Kidney epithelial cell (primary cell): ENCODE results near the gene C18orf63. TPM values are rescaled to one million over a fixed set of nuclear protein-coding genes. Genes with fewer than 3 reads are reported as not detected.

Experiments used
- DNase-seq: peaks from one replicate; pipeline ENCODE4 v3.0.0-alpha.2; 2010; ENCODE audit warnings: low read depth
- H3K27me3 ChIP-seq: 2 replicates; pipeline ENCODE4 v1.6.0; 2011; ENCODE audit warnings: low read length; ENCODE audit not compliant: control insufficient read depth, insufficient read depth
- H3K36me3 ChIP-seq: 2 replicates; pipeline ENCODE4 v1.5.1; 2011; ENCODE audit warnings: low read length; ENCODE audit not compliant: control insufficient read depth, insufficient read depth
- H3K4me3 ChIP-seq: 2 replicates; pipeline ENCODE4 v1.5.1; 2011; ENCODE audit warnings: low read depth, mild to moderate bottlenecking, control low read depth, low read length
- CTCF ChIP-seq: IDR thresholded peaks from 2 replicates; pipeline ENCODE4 v1.5.1; 2011; ENCODE audit warnings: mild to moderate bottlenecking, moderate library complexity, low read length, control low read depth, inconsistent platforms; ENCODE audit not compliant: insufficient read depth, poor library complexity, severe bottlenecking
- total RNA-seq: library from RNA; depleted of rRNA; stranded (reverse); fragments of >200 nt; gene quantifications from 2 replicates; pipeline ENCODE4 v1.2.3, GENCODE V29; 2015

The C18orf63 gene
- total RNA-seq, 1 donor from 2014 or later: not detected

DNA sequence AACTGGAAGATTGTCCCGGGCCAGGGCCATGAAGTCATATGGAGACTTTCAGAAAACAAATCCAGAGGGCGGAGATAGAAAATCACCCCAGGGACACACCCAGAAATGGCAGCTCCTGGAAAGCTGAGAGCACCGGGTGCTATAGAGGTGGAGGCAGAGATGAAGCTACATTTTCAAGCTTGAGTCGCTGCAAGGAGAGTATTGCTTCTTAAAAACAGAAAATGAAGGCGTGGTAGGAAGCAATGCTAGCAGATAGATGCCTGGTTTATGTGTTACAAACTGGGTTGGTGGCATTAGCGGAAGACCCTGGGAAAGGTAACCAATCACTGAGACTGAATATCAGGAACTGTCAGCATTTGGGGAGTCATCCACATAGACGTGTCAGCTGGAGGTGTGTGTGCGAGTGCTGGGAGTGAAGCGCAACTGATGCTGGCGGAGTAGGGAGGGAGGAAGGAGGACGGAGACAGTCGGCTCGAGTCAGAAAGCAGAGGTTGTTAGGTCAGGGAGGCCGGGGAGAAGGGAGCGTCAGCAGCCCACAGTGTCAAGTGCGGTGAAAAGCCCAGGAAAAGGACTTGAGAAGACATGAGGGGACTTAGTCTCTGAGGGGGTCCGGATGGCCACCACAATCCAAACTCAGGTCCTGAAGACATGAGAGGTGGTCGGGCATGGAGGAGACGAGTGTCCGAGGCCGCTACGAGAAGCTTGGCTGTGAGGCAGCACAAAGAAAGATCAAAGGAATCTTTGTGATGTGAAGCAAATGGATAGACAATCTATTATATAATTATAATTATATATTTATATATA, 45.4 kb downstream of the C18orf63 start:
- H3K4me3 ChIP-seq: no peak overlapping the region
- no peaks in the 10 kb centered on the region for H3K36me3 ChIP-seq
- H3K27me3 ChIP-seq: no peaks in the 10 kb centered on the region
- no peak for TF ChIP-seq CTCF
- DNase-seq: no peak

- Histone ChIP-seq H3K36me3 (no peaks in the 10 kb centered on the region), H3K4me3 (no peak overlapping the region), H3K27me3 (no peaks in the 10 kb centered on the region)
- TF ChIP-seq CTCF: no peak
- no peak for DNase-seq
Measured at GRCh38 chr18:74367905-74368304, 52.3 kb downstream of the C18orf63 start.

GRCh38 chr18:74368901-74369705, 53.5 kb downstream of the C18orf63 start:
- no peak for DNase-seq
- TF ChIP-seq CTCF: no peak
- no peak overlapping the region for H3K4me3 ChIP-seq
- no peaks in the 10 kb centered on the region for H3K36me3 ChIP-seq
- H3K27me3 ChIP-seq: no peaks in the 10 kb centered on the region

DNA sequence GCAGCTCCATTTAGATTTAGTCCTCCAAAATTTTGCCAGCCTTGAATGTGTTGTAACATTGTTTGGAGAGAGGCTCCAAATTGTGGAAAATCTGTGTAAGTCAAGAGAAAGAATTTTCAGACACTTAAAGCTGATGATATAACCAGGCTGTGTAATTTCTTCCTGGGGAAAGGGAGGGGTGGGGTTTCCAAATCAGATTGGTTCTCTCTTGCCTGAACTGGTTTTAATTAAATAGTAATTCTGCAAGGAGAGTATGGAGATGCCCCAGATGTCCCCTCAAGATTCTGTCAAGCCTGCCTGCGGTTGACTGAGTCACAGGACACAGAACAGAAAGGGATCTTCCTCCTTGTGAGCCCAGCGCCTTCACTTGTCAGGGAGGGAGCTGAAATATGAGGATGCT, 54.5 kb downstream of the C18orf63 start:
- H3K27me3 ChIP-seq: no peaks in the 10 kb centered on the region
- TF ChIP-seq CTCF: no peak
- no peak overlapping the region for H3K4me3 ChIP-seq

DNA sequence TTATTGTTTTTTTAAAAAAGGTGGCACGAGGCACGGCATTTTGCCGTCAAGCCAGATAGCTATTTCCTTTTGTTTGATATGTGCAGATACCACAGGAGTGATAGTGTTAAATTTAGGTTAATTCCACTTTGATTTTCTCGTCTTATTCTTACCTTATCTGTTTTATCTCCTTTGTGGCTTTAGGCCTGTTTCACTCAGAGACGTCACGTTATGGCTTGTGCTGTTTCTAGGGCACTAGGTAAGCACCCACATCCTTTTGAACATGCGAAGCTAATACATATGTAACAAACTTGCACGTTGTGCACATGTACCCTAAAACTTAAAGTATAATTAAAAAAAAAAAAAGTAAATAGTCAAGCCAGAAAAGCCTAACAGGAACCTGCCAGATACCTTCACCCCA, 57.8 kb downstream of the C18orf63 start:
- no peak overlapping the region for H3K4me3 ChIP-seq

More for the DNA sequence above, 54.5 kb downstream of the C18orf63 start:
- no peaks in the 10 kb centered on the region for H3K36me3 ChIP-seq
- DNase-seq: no peak

More for the DNA sequence above, 57.8 kb downstream of the C18orf63 start:
- DNase-seq: no peak
- Histone ChIP-seq H3K27me3 (no peaks in the 10 kb centered on the region), H3K36me3 (no peaks in the 10 kb centered on the region)
- no peak for TF ChIP-seq CTCF
